HG03442 (cell line): ENCODE results near the gene GP1BB.
"Not testable (repeated sequence)": the region's sequence is repeated elsewhere in the genome, so short reads cannot be mapped to it uniquely, and the experiment has no call there.

ENCODE experiments used
- ATAC-seq: cut with Tn5 transposase; IDR thresholded peaks from one replicate; pipeline ENCODE4 v1.9.1; 2021; ENCODE audit warnings: mild to moderate bottlenecking, moderate library complexity; ENCODE audit not compliant: unreplicated experiment

GP1BB gene

DNA sequence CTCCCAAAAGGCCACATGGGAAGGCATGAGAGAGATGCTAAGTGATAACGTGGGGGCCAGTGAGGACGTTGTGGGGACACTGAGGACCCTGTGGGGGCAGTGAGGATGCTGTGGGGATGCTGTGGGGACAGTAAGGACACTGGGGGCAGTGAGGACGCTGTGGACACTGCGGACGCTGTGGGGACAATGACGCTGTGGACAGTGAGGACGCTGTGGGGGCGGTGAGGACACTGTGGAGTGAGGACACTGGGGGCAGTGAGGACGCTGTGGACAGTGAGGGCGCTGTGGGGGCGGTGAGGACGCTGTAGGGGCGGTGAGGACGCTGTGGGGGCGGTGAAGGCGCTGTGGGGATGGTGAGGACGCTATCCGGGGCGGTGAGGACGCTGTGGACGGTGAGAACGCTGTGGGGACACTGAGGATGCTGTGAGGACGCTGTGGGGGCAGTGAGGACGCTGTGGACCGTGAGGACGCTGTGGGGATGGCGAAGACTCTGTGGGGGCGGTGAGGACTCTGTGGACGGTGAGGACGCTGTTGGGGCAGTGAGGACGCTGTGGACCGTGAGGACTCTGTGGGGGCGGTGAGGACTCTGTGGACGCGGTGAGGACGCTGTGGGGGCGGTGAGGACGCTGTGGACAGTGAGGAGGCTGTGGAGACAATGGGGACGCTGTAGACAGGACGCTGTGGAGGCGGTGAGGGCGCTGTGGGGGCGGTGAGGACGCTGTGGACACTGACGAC, 1.8 kb downstream of the GP1BB start:
- no peak for ATAC-seq

DNA sequence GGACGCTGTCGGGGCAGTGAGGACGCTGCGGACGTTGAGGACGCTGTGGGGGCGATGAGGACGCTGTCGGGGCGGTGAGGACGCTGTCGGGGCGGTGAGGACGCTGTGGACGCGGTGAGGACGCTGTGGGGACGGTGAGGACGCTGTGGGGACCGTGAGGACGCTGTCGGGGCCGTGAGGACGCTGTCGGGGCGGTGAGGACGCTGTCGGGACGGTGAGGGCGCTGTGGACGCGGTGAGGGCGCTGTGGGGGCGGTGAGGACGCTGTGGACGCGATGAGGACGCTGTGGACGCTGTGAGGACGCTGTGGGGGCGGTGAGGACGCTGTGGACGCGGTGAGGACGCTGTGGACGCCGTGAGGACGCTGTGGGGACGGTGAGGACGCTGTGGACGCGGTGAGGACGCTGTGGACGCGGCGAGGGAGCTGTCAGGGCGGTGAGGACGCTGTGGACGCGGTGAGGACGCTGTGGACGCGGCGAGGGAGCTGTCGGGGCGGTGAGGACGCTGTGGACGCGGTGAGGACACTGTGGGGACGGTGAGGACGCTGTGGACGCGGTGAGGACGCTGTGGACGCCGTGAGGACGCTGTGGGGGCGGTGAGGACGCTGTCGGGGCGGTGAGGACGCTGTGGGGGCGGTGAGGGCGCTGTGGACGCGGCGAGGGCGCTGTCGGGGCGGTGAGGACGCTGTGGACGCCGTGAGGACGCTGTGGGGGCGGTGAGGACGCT, 2.9 kb downstream of the GP1BB start:
- not testable (repeated sequence) for ATAC-seq

GRCh38 chr22:19727310-19728150, 4.2 kb downstream of the GP1BB start:
- ATAC-seq = no peak

DNA sequence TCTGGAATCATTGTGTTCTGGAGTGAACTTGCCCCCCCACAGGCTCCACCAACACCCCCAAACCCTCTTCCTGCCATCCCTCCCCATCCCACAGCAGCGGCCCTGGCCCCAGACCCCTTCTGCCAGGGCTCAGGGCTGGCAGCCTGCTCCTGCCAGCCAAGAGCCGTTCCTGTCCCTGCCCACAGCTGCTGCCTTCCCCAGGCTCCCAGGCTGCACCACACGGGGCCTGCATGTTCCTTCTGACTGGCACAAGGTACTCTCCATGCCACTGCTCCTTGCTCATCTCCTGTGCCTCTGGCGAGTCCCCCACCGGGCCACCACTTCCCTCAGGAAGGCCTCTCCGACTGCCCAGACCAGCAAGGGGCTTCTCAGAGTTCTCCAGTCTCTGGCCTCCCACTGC, 4.9 kb downstream of the GP1BB start:
- no peak for ATAC-seq

DNA sequence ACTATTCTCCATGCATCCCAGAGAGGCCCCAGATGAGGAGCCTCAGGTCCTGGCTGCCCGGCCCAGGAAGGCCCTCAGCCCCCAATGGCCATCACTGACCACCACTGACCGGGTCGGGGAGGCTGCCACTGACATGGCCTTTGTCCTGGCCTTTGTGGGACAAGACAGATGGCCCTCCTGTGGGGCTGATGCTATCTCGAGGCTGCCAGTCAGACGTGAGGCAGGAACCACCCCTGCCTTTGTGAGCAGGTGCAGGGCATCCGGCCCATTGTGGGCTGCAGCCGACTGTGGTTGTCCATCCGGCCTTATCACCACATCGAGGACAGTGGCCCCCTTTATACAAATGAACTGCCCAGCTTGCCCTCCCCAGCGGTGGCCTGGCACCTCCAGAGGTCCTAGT, 5.5 kb downstream of the GP1BB start:
- ATAC-seq = no peak

- no peak for ATAC-seq
Measured at GRCh38 chr22:19729507-19729906, 6.2 kb downstream of the GP1BB start.

DNA sequence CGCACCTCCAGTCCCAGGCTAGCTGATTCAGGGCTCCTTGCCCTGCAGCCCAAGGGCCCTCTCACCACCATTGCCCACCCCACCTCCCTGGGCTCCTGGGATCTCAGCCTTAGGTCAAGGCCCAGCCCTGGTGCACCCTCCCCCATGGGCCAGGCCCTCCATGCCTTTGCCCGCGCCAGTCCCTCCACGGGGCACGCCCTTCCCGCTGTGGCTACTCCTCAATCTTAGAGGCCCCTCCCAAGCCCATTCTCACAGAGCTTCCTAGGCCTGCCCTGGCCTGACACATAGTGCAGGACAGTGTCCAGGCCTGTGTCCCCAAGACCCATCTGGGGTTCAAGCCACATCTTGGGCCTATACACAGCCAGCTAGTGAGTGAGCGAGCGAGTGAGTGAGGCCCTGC, 6.9 kb downstream of the GP1BB start:
- peak; percentile 21 for ATAC-seq

- ATAC-seq = peak; percentile 60
Measured at GRCh38 chr22:19730655-19731360, 7.5 kb downstream of the GP1BB start.

DNA sequence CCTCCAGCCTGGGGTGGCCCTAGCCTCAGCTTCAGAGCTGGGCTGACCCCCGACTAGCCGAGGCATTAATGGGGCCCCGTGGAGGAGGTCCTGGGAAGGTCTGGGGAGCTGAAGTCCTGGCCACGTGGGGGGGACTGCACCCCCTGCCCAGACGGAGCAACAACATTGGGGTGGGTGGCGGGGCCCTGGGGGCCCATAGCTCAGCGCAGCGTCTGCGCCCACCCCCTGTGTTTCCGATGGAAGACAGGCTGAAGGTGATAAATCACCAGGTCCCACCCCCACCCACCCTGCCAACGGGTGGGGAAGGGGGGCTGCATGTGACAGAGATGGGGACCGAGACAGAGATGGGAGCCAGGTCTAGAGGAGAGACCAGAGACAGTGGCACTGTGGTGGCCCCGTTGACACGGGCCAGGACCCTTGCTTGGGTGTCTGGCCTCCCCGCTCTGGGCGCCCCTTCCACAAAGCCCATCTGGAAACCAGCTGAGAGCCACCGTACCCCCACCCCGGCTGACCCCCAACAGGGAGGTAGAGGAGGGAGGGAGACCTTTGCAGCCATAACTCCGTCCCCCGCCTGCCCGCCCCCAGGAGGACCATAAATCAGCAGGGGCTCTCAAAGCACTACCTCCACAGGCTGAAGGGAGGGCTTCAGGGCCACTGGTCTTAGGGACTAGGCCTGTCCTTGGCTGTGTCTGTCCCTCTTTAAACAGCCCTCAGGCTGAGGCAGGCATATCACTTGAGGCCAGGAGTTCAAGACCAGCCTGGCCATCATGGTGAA, 8.2 kb downstream of the GP1BB start:
- no peak for ATAC-seq

DNA sequence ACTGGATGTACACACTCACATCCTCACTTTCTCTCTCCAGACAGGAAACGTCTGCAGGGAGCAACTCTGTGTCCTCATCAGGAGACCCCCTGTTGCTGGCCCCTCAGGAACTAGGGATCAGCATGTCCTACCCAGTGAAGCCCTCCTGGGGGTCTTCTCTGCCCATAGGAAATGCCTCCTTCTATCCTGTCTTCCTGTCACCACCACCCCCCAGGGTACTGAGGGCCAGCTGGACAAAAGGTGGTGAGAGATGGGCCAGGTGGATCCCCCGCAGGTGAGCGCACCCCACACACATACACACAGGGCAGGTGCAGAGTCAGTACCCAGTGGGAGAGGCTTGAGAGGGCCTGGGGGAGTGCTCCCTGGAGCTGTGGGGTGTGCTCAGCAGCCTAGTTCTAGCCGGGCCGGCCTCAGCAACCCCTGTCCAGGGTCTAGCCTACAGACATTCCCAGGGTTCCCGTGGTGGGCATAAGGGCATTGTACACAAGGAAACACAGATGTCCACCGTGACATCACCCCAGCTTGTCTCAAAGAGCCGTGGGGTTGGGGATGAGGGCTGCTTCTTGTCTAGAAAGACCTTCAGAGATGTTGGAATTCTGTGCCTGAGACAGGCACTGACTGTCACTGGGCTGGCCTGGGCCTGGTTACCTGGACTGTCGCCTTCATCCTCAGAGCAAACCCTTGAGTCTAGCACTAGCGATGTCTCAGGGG, 9.2 kb downstream of the GP1BB start:
- ATAC-seq = no peak

DNA sequence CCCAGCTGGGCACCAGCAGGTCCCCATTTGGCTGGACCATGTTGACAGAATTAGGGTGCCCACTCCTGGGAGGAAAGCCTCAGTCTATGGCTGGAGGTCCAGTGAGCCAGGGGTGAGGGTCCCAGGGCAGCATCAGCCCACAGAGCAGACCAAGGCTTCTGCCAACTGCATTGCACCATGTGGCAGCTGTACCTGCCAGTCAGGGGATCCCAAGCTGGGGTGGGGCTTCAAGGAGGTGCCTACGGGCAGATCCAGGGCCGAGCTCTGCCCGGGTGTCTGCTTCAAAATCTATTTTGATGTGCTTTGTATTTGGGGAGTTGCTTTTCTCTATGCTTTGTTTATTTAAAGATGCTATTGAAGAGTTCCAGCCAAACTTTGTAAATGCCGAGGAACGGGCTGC, 10.4 kb downstream of the GP1BB start:
- ATAC-seq = no peak

GRCh38 chr22:19734163-19734562, 10.8 kb downstream of the GP1BB start:
- no peak for ATAC-seq

- no peak for ATAC-seq
Measured at GRCh38 chr22:19734837-19735382, 11.6 kb downstream of the GP1BB start.

- ATAC-seq = no peak
Measured at GRCh38 chr22:19735665-19736510, 12.5 kb downstream of the GP1BB start.

- no peak for ATAC-seq
Measured at GRCh38 chr22:19737846-19738663, 14.7 kb downstream of the GP1BB start.

GRCh38 chr22:19738664-19739447, 15.5 kb downstream of the GP1BB start:
- no peak for ATAC-seq

GRCh38 chr22:19739448-19739895, 16.1 kb downstream of the GP1BB start:
- ATAC-seq = no peak
